Measurements from ENCODE around the gene RIPK1.
A peak's percentile ranks its signal among the peaks of the same experiment; 100 is the strongest.

The RIPK1 gene

DNA sequence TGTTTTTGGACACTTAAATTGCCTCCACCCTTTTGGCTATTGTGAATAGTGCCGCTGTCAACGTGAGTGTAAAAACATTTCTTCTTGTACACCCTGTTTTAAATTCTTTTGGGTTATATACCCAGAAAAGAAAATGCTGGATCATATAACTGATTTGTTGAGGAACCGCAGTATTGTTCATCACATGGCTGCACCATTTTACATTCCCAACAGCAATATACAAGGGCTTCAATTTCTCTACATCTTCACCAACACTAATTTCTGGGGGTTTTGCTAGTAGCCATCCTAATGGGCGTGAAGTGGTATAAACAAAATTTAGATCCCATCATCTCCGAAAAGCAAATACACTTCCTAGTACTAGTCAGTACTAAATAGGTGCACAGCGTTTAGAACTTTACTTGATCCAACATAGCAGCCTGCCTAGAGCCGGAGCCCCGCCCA lies 49.6 kb downstream of the RIPK1 start:
- TF ChIP-seq, protein P1, sequence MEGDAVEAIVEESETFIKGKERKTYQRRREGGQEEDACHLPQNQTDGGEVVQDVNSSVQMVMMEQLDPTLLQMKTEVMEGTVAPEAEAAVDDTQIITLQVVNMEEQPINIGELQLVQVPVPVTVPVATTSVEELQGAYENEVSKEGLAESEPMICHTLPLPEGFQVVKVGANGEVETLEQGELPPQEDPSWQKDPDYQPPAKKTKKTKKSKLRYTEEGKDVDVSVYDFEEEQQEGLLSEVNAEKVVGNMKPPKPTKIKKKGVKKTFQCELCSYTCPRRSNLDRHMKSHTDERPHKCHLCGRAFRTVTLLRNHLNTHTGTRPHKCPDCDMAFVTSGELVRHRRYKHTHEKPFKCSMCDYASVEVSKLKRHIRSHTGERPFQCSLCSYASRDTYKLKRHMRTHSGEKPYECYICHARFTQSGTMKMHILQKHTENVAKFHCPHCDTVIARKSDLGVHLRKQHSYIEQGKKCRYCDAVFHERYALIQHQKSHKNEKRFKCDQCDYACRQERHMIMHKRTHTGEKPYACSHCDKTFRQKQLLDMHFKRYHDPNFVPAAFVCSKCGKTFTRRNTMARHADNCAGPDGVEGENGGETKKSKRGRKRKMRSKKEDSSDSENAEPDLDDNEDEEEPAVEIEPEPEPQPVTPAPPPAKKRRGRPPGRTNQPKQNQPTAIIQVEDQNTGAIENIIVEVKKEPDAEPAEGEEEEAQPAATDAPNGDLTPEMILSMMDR (IDR thresholded peaks at IDR 0.05; ENCODE audit: borderline replicate concordance, extremely low read depth, low read length, poor library complexity, severe bottlenecking): no peak
- TF ChIP-seq EZH2 (IDR thresholded peaks at IDR 0.05; ENCODE audit: borderline replicate concordance, low read depth, low read length, severe bottlenecking): no peak
- Histone ChIP-seq H3K9ac (ENCODE audit: low read depth, low read length) (peak overlapping the region; percentile 91), H3K4me1 (ENCODE audit: insufficient read depth, low read length) (peaks cover 30% of the 10 kb centered on the region), H3K27me3 (ENCODE audit: insufficient read depth, low read length, poor library complexity) (no peaks in the 10 kb centered on the region), H3K9me3 (ENCODE audit: insufficient read depth, low read length, severe bottlenecking) (no peaks in the 10 kb centered on the region), H3K27ac (ENCODE audit: low read length) (peak overlapping the region; percentile 92), H4K20me1 (ENCODE audit: insufficient read depth, low read length) (no peaks in the 10 kb centered on the region), H3K4me2 (ENCODE audit: insufficient read depth, low read length) (peak overlapping the region; percentile 97), H2AFZ (ENCODE audit: low read depth, low read length) (peak overlapping the region; percentile 99), H3K4me3 (ENCODE audit: low read depth in 1 of 2, low read length in 2 of 2) (peak overlapping the region; percentile 84 to 95), H3K36me3 (ENCODE audit: insufficient read depth, low read length) (peaks cover 21% of the 10 kb centered on the region), H3K79me2 (ENCODE audit: insufficient read depth, low read length) (peaks cover 6% of the 10 kb centered on the region)
- peak; percentile 7; the same call in 2 of the 3 replicates for ATAC-seq (ENCODE audit: insufficient read depth, low read depth)
- DNase-seq: no peak

DNA sequence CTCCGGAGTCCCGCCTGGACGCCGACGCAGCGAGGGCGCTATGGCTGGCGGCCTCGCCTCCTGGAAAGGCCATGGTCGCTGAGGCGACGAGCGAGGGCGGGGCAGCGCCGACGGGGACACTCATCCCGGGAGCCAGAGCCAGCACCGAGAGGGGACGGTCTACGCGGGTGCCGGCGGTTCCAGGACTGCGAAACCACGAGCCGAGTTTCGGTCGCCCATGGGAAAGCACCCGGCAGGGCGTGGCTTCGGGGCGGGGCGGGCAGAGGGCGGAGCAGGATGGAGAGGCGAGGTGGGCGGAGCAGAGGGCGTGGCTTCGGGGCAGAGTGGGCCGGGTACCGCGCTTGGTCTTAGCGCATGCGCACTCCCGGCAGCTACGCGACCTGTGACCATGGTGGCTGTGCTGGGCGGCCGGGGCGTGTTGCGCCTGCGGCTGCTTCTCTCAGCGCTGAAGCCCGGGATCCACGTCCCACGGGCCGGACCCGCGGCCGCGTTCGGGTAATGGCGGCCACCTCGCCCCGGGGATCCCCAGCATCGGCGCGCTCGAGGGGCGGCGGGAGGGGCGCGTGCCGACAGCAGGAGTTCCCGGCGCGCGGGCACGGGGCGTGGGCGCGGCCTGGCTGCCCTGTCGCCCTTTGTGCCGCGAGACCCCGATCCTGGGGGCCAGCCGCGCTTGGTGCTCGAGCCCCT lies 50.2 kb downstream of the RIPK1 start, which contains the start of gene BPHL:
BPHL (plus strand) TSS at position 359 of the 687 bp plus-strand sequence; CDS start at position 389, 30 bp downstream.
- peak; percentile 89 for ATAC-seq (ENCODE audit: insufficient read depth, low read depth)
- peak; percentile 96 for DNase-seq
- Histone ChIP-seq H3K9me3 (ENCODE audit: insufficient read depth, low read length, severe bottlenecking) (no peaks in the 10 kb centered on the region), H3K79me2 (ENCODE audit: insufficient read depth, low read length) (peaks cover 6% of the 10 kb centered on the region), H4K20me1 (ENCODE audit: insufficient read depth, low read length) (no peaks in the 10 kb centered on the region), H3K4me3 (ENCODE audit: low read depth in 1 of 2, low read length in 2 of 2) (peak within 1 kb of the TSS; percentile 84 to 95), H3K27me3 (ENCODE audit: insufficient read depth, low read length, poor library complexity) (no peaks in the 10 kb centered on the region), H3K27ac (ENCODE audit: low read length) (peak within 1 kb of the TSS; percentile 92), H3K36me3 (ENCODE audit: insufficient read depth, low read length) (peaks cover 15% of the 10 kb centered on the region), H3K9ac (ENCODE audit: low read depth, low read length) (peak within 1 kb of the TSS; percentile 91), H2AFZ (ENCODE audit: low read depth, low read length) (peak within 1 kb of the TSS; percentile 99), H3K4me2 (ENCODE audit: insufficient read depth, low read length) (peak within 1 kb of the TSS; percentile 97), H3K4me1 (ENCODE audit: insufficient read depth, low read length) (peaks cover 30% of the 10 kb centered on the region)
- TF ChIP-seq EZH2 (IDR thresholded peaks at IDR 0.05; ENCODE audit: borderline replicate concordance, low read depth, low read length, severe bottlenecking): no peak
- TF ChIP-seq, protein P1 (IDR thresholded peaks at IDR 0.05; ENCODE audit: borderline replicate concordance, extremely low read depth, low read length, poor library complexity, severe bottlenecking): peak; percentile 10

DNA sequence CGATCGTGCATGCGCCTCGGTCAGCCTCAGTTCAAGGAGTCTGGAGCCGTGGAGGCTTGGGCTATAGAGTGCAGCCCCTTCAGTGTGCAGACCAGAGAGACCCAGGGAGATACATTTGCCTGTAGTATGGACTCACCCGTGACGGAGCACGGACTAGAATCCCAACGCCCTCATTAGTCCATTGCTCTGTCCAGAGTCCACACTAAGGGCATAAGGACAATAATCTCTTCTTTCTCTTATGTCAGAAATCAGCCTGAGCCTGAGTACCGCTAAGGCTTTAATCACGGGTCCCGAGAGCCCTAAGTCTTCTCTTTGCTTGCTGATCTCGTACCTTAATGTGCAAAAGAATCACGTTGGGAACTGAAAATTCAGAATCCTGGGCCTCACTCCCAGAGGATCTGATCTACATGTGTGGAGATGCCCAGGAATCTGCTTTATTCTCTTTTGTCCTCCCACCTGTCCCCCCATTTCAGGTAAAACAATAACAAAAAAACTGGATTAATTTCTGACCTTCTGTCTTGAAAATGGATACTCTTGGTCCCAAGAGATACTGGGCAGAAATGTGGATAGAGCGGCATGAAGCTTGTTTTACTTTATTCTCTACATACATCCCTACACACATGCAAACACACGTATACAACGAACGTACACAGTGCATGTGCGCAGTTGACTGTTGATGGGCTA lies 50.9 kb downstream of the RIPK1 start:
- Histone ChIP-seq H4K20me1 (ENCODE audit: insufficient read depth, low read length) (no peaks in the 10 kb centered on the region), H3K4me2 (ENCODE audit: insufficient read depth, low read length) (peak overlapping the region; percentile 97), H3K4me3 (ENCODE audit: low read depth in 1 of 2, low read length in 2 of 2) (peak overlapping the region; percentile 84 to 95), H3K36me3 (ENCODE audit: insufficient read depth, low read length) (peaks cover 9% of the 10 kb centered on the region), H3K9ac (ENCODE audit: low read depth, low read length) (peak overlapping the region; percentile 91), H3K27ac (ENCODE audit: low read length) (peak overlapping the region; percentile 92), H3K27me3 (ENCODE audit: insufficient read depth, low read length, poor library complexity) (no peaks in the 10 kb centered on the region), H3K9me3 (ENCODE audit: insufficient read depth, low read length, severe bottlenecking) (no peaks in the 10 kb centered on the region), H2AFZ (ENCODE audit: low read depth, low read length) (peak overlapping the region; percentile 99), H3K79me2 (ENCODE audit: insufficient read depth, low read length) (peaks cover 6% of the 10 kb centered on the region), H3K4me1 (ENCODE audit: insufficient read depth, low read length) (peaks cover 30% of the 10 kb centered on the region)
- peak; percentile 49 for ATAC-seq (ENCODE audit: insufficient read depth, low read depth)
- TF ChIP-seq EZH2 (IDR thresholded peaks at IDR 0.05; ENCODE audit: borderline replicate concordance, low read depth, low read length, severe bottlenecking): no peak
- TF ChIP-seq, protein P1 (IDR thresholded peaks at IDR 0.05; ENCODE audit: borderline replicate concordance, extremely low read depth, low read length, poor library complexity, severe bottlenecking): no peak
- no peak for DNase-seq
